Measurements from ENCODE around the gene LAMA2.

Gene LAMA2

DNA sequence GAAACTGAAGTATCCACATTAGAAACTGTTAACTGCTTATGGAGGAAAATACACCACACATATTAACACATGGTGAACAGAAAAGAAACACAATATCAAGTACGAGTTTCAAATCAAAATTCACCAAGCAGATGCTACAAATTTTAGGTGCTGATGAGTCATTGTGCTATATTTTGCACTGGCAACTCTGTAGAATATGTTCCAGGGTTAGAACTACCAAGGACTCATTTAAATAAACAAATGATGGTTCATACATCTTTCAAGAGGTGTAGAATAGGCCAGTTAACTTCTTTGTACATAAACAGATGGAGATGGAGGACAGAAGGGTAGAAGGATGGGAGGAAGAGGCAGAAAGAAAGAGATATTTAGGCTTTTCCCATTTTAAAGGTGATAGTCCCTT is 642.1 kb downstream of the LAMA2 start:
- no peak overlapping the region for H3K9ac ChIP-seq (ENCODE audit: low read length)

DNA sequence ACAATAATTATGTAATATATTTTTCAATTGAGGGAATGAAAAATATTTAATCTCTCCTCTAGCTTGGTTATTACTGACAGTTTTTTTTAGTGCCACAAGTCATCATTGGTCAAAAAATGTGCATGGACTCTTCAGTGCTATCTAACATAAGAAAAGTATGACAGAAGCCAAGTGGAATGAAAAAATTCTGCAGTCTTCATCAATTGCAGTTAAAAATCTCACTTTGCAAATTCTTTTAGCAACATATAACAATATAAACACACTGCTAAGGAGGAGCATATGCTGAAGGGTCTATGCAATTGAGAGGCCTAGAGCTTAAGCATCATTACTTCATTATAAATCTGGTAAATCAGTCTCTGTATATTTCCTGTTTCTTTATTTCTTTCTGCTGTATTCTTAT is 652.0 kb downstream of the LAMA2 start:
- H3K9me3 ChIP-seq (ENCODE audit: control insufficient read depth, low read length), result no peaks in the 10 kb centered on the region
- H3K4me3 ChIP-seq (ENCODE audit: low read length), result no peak overlapping the region
- no peaks in the 10 kb centered on the region for H3K4me1 ChIP-seq (ENCODE audit: control insufficient read depth, insufficient read depth, low read length)
- H3K27me3 ChIP-seq (ENCODE audit: control insufficient read depth, insufficient read depth, low read length), result no peaks in the 10 kb centered on the region
- H3K36me3 ChIP-seq (ENCODE audit: control insufficient read depth, insufficient read depth, low read length), result no peaks in the 10 kb centered on the region
- H3K9ac ChIP-seq (ENCODE audit: low read length), result no peak overlapping the region

More for the DNA sequence above, 642.1 kb downstream of the LAMA2 start:
- no peaks in the 10 kb centered on the region for H3K36me3 ChIP-seq (ENCODE audit: control insufficient read depth, insufficient read depth, low read length)
- no peaks in the 10 kb centered on the region for H3K27me3 ChIP-seq (ENCODE audit: control insufficient read depth, insufficient read depth, low read length)
- H3K4me1 ChIP-seq (ENCODE audit: control insufficient read depth, insufficient read depth, low read length), result no peaks in the 10 kb centered on the region
- no peaks in the 10 kb centered on the region for H3K9me3 ChIP-seq (ENCODE audit: control insufficient read depth, low read length)
- H3K4me3 ChIP-seq (ENCODE audit: low read length), result no peak overlapping the region

DNA sequence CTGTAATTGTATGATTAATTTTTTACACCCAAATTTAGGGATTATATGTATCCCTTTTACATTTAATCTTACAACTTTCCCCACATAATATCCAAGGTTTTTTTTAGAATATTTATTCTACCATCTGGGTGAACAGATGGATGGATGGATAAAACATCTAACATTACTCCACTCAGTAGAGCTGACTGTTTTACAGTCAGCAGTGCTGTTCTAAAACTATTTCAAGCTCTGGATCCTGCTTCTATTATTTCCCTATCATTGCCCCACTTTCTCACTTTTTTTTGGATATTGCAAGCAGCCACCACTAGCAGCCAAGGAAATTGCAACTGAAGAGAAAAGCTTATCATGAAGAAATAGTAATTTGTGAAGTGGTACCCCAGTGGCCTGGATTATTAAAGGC is 653.3 kb downstream of the LAMA2 start:
- H3K27me3 ChIP-seq (ENCODE audit: control insufficient read depth, insufficient read depth, low read length), result no peaks in the 10 kb centered on the region
- no peak overlapping the region for H3K9ac ChIP-seq (ENCODE audit: low read length)
- H3K9me3 ChIP-seq (ENCODE audit: control insufficient read depth, low read length), result no peaks in the 10 kb centered on the region
- H3K36me3 ChIP-seq (ENCODE audit: control insufficient read depth, insufficient read depth, low read length), result no peaks in the 10 kb centered on the region
- no peak overlapping the region for H3K4me3 ChIP-seq (ENCODE audit: low read length)
- H3K4me1 ChIP-seq (ENCODE audit: control insufficient read depth, insufficient read depth, low read length), result no peaks in the 10 kb centered on the region

DNA sequence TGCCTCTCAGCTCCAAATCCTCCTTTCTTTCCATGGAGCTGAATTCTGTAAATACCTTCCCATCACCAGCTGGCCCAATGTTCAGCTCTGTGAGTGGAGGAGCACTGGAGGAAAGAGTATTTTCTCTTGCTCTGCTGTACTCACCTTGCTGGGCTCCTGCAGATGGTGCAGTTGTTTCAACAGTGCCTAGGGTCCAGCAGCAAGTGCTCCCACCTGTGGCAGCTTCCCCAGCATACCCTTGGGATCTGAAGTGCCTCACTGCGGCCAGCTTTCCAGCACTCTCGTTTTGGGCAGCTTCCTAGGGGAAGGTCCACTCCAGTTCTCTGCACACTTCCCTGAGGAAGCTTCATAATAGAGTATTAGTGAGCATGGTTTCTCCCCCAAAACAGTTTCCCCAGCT is 656.1 kb downstream of the LAMA2 start:
- H3K4me3 ChIP-seq (ENCODE audit: low read length), result no peak overlapping the region
- H3K4me1 ChIP-seq (ENCODE audit: control insufficient read depth, insufficient read depth, low read length), result no peaks in the 10 kb centered on the region
- no peaks in the 10 kb centered on the region for H3K36me3 ChIP-seq (ENCODE audit: control insufficient read depth, insufficient read depth, low read length)
- H3K27me3 ChIP-seq (ENCODE audit: control insufficient read depth, insufficient read depth, low read length), result no peaks in the 10 kb centered on the region
- no peak overlapping the region for H3K9ac ChIP-seq (ENCODE audit: low read length)
- H3K9me3 ChIP-seq (ENCODE audit: control insufficient read depth, low read length), result no peaks in the 10 kb centered on the region

DNA sequence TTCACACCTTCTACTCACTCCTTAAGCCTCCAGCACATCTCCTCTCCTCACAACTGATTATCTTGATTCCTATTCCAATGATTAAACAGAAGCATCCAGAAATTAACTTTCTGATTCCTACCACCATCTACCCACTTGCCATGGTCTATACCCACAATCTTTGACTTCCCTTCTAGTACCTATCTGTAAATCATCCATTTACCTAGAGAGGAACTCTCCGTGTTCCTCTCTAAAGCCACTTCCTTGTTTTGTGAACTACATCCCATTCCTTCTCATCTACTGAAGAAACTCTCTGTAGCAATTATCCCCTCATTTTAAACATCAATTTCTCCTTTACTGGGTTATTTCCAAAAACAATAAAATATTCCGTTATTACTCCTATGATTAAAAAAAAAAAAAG is 659.8 kb downstream of the LAMA2 start:
- no peaks in the 10 kb centered on the region for H3K36me3 ChIP-seq (ENCODE audit: control insufficient read depth, insufficient read depth, low read length)
- no peak overlapping the region for H3K9ac ChIP-seq (ENCODE audit: low read length)
- no peaks in the 10 kb centered on the region for H3K27me3 ChIP-seq (ENCODE audit: control insufficient read depth, insufficient read depth, low read length)
- H3K4me3 ChIP-seq (ENCODE audit: low read length), result no peak overlapping the region
- H3K9me3 ChIP-seq (ENCODE audit: control insufficient read depth, low read length), result no peaks in the 10 kb centered on the region
- no peaks in the 10 kb centered on the region for H3K4me1 ChIP-seq (ENCODE audit: control insufficient read depth, insufficient read depth, low read length)

DNA sequence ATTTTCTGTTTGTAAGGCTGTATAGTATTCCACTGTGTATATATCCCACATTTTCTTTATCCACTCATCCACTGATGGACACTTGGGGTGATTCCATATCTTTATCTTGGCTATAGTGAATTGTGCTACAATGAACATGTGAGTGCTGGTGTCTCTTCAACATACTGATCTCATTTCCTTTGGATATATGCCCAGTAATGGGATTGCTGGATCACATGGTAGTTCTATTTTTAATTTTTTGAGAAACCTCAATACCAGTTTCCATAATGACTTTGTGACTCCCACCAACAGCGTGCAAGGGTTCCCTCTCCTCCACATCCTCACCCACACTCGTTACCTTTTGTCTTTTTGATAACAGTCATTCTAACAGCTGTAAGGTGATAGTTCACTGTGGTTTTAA is 661.0 kb downstream of the LAMA2 start:
- no peaks in the 10 kb centered on the region for H3K4me1 ChIP-seq (ENCODE audit: control insufficient read depth, insufficient read depth, low read length)
- no peak overlapping the region for H3K9ac ChIP-seq (ENCODE audit: low read length)
- no peak overlapping the region for H3K4me3 ChIP-seq (ENCODE audit: low read length)
- no peaks in the 10 kb centered on the region for H3K9me3 ChIP-seq (ENCODE audit: control insufficient read depth, low read length)
- no peaks in the 10 kb centered on the region for H3K27me3 ChIP-seq (ENCODE audit: control insufficient read depth, insufficient read depth, low read length)
- H3K36me3 ChIP-seq (ENCODE audit: control insufficient read depth, insufficient read depth, low read length), result no peaks in the 10 kb centered on the region

DNA sequence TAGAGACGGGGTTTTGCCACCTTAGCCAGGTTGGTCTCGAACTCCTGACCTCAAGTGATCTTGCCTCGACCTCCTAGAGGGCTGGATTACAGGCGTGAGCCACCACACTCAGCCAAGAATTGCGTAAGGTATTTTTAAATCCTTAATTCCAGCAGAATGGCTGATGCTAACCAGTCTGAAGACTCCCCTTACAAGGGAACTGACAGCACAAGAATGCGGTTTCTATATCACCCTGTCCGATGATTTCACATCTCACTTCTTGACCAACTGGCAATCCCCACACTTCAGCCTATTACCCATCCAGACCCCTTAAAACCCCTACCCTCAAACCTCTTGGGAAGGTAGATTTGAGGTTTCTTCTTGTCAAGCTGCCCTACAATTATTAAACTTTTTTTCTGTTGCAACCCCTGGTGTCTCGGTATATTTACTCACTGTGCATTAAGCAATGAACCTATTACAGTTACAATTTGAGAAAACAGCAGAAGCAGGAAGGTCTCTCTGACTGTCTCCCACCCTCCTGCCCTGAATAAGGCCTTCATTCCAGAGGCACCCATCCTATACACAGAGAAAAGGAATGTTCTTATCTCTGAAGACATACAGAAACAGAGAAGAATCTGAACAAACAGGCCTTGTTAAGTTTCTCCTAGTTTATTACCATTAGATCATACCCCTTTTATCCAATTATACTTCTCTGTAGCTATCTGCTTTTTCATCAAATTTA is 662.1 kb downstream of the LAMA2 start:
- H3K27me3 ChIP-seq (ENCODE audit: control insufficient read depth, insufficient read depth, low read length), result no peaks in the 10 kb centered on the region
- H3K9ac ChIP-seq (ENCODE audit: low read length), result no peak overlapping the region
- H3K4me3 ChIP-seq (ENCODE audit: low read length), result no peak overlapping the region
- no peaks in the 10 kb centered on the region for H3K9me3 ChIP-seq (ENCODE audit: control insufficient read depth, low read length)
- no peaks in the 10 kb centered on the region for H3K36me3 ChIP-seq (ENCODE audit: control insufficient read depth, insufficient read depth, low read length)
- no peaks in the 10 kb centered on the region for H3K4me1 ChIP-seq (ENCODE audit: control insufficient read depth, insufficient read depth, low read length)

DNA sequence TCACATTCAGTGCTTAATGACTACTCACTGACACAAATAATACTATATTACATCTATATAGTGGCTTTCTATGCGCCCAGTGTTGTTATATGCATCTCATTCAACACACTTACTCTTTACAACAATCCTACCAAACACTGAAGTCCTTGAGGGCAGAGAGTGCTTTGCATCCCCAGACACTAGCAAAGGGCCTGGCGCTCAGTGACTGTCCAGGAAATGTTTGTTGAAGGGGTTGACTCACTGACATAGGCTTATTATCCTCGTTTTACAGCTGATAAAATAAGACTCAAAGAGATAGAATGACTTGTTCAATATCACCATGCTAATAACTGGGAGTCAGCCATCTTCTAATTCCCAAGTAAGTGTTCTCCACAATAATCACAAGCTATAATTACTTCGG is 663.8 kb downstream of the LAMA2 start:
- H3K4me3 ChIP-seq (ENCODE audit: low read length), result no peak overlapping the region
- H3K9me3 ChIP-seq (ENCODE audit: control insufficient read depth, low read length), result no peaks in the 10 kb centered on the region
- no peak overlapping the region for H3K9ac ChIP-seq (ENCODE audit: low read length)
- H3K36me3 ChIP-seq (ENCODE audit: control insufficient read depth, insufficient read depth, low read length), result no peaks in the 10 kb centered on the region
- no peaks in the 10 kb centered on the region for H3K4me1 ChIP-seq (ENCODE audit: control insufficient read depth, insufficient read depth, low read length)
- no peaks in the 10 kb centered on the region for H3K27me3 ChIP-seq (ENCODE audit: control insufficient read depth, insufficient read depth, low read length)

DNA sequence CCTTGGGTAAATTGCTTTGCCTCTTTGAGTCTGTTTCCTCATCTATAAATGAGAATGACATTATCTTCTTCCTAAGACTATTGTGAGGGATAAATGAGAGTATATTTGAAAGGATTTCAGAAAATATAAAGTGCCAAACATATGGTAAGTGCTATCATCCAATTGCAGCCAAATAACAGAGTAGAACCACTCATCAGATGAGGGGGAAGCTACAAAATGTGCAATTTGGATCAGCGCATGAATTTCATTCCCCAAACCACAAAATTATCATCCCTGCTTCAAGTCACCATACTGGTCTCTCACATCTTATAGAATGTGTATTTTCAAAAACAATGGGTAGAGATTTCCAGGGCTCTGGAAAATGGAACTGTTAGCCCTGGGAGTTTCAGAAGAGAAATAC is 668.5 kb downstream of the LAMA2 start:
- Histone ChIP-seq H3K9ac (ENCODE audit: low read length) (no peak overlapping the region), H3K36me3 (ENCODE audit: control insufficient read depth, insufficient read depth, low read length) (no peaks in the 10 kb centered on the region), H3K4me1 (ENCODE audit: control insufficient read depth, insufficient read depth, low read length) (no peaks in the 10 kb centered on the region), H3K4me3 (ENCODE audit: low read length) (no peak overlapping the region), H3K9me3 (ENCODE audit: control insufficient read depth, low read length) (no peaks in the 10 kb centered on the region), H3K27me3 (ENCODE audit: control insufficient read depth, insufficient read depth, low read length) (no peaks in the 10 kb centered on the region)

DNA sequence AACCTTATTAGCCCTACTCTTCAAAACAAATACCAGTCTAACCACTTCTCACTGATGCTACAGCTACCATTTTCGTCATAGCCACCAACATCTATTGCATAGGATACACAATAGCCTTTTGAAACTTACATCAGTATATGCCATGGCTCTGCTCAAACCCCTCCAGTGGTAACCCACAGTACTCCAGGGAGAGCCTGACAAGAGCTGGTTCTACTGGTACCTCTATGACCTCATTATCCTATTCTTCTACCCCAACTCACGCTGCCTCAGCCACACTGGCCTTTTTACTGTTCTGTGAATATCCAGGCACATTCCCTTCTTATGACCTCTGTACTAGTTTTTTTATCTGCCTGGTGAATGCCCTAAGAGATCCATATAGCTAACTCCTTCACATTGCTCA is 669.5 kb downstream of the LAMA2 start:
- no peaks in the 10 kb centered on the region for H3K9me3 ChIP-seq (ENCODE audit: control insufficient read depth, low read length)
- no peaks in the 10 kb centered on the region for H3K4me1 ChIP-seq (ENCODE audit: control insufficient read depth, insufficient read depth, low read length)
- H3K27me3 ChIP-seq (ENCODE audit: control insufficient read depth, insufficient read depth, low read length), result no peaks in the 10 kb centered on the region
- H3K9ac ChIP-seq (ENCODE audit: low read length), result no peak overlapping the region
- H3K36me3 ChIP-seq (ENCODE audit: control insufficient read depth, insufficient read depth, low read length), result no peaks in the 10 kb centered on the region
- no peak overlapping the region for H3K4me3 ChIP-seq (ENCODE audit: low read length)

DNA sequence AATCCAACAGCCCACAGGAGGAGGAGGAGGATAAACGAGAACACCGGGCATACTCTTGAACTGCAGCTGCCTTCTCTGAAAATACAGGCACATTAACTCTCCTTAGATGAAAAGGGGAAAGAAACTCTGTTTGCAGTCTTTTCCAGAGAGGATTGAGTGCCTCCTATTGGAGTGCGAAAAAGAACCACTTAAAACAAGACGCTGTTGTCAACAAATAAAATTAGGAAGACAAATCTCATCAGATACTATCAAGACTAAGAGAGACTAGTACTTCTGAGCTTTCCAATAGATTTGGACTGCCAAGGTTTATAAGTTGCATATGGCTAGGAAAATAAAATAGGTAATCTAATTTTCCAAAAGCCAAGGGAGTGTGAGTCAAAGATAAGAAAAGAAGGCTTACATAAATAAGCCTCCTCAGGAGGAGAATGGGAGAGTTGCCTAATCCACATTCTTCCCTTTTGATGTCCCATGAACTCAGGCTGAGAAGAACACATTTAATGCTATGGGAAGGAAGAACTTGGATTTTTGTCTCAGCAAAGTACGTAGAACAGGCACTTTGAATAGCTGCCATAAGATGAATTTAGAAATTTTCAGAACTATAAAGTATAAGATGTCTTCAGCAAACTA is 672.4 kb downstream of the LAMA2 start:
- Histone ChIP-seq H3K9me3 (ENCODE audit: control insufficient read depth, low read length) (no peaks in the 10 kb centered on the region), H3K36me3 (ENCODE audit: control insufficient read depth, insufficient read depth, low read length) (no peaks in the 10 kb centered on the region), H3K9ac (ENCODE audit: low read length) (no peak overlapping the region), H3K27me3 (ENCODE audit: control insufficient read depth, insufficient read depth, low read length) (no peaks in the 10 kb centered on the region), H3K4me3 (ENCODE audit: low read length) (no peak overlapping the region), H3K4me1 (ENCODE audit: control insufficient read depth, insufficient read depth, low read length) (no peaks in the 10 kb centered on the region)

DNA sequence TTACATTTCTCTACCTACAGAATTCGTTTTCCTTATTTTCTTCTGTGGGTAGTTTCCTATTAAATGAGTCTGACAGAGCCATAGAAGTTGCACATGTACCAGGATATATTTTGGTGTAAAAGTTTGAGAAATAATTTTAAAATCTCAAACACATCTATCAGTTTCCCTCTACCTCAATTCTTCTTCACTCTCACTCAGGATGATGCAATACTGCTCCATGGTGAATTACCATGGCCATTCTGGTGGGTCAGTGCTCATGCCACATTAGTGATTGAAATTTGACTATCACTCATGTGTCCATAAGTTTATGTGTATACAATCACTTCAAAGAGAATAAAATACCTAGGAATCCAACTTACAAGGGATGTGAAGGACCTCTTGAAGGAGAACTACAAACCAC is 675.3 kb downstream of the LAMA2 start:
- H3K9ac ChIP-seq (ENCODE audit: low read length), result no peak overlapping the region
- H3K27me3 ChIP-seq (ENCODE audit: control insufficient read depth, insufficient read depth, low read length), result no peaks in the 10 kb centered on the region
- H3K36me3 ChIP-seq (ENCODE audit: control insufficient read depth, insufficient read depth, low read length), result no peaks in the 10 kb centered on the region
- no peak overlapping the region for H3K4me3 ChIP-seq (ENCODE audit: low read length)
- H3K4me1 ChIP-seq (ENCODE audit: control insufficient read depth, insufficient read depth, low read length), result no peaks in the 10 kb centered on the region
- no peaks in the 10 kb centered on the region for H3K9me3 ChIP-seq (ENCODE audit: control insufficient read depth, low read length)
